GM18505 (cell line): ENCODE results near the gene MEX3D.
"Not testable (repeated sequence)": the region's sequence is repeated elsewhere in the genome, so short reads cannot be mapped to it uniquely, and the experiment has no call there.

ENCODE experiments used
- ATAC-seq: cut with Tn5 transposase; IDR thresholded peaks from one replicate; pipeline ENCODE4 v1.9.1; 2021; ENCODE audit not compliant: unreplicated experiment
- POLR2A ChIP-seq: IDR thresholded peaks from 4 replicates; pipeline ENCODE4 v1.6.1; 2011; ENCODE audit warnings: borderline replicate concordance; ENCODE audit not compliant: insufficient read depth, insufficient read length; ENCODE audit errors: extremely low read depth

The MEX3D gene

GRCh38 chr19:1522838-1523237, 45.3 kb downstream of the MEX3D start:
- no peak for ATAC-seq
- TF ChIP-seq POLR2A: no peak

DNA sequence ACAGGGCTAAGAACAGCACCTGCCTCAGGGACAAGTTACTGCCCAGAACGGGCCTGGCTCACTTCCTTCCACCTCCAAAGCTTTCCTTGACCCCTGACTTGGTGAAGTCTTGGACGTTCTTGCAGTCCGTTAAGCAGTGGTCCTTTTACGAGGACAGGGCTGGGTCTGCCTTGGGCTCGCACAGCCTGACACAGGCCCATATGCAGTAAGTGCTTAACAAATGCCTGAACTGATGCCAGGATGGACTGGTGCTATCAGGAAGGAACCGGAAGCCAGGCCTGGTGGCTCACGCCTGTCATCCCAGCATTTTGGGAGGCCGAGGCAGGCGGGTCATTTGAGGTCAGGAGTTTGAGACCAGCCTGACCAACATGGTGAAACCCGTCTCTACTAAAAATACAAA, 46.1 kb downstream of the MEX3D start:
- no peak for TF ChIP-seq POLR2A
- ATAC-seq: no peak

DNA sequence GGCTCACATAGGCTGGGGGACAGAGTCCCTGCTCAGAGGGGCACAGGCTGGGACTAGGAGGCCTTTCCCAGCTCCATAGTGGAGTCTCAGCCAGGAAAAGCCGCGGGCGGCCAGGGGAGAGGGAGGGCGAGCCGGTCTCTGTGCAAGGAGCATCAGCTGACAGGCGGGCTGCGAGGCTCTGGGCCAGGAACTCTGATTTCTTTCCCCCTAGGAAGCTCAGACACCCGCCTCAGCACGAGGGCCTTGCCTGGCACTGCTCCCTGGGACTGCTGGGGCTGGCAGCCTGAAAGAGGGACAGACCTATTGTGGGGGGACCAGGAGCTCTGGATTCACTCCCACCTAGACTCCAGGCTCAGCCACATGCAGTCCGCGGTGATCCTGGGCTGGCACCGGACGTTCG, 46.5 kb downstream of the MEX3D start:
- ATAC-seq: no peak
- no peak for TF ChIP-seq POLR2A

DNA sequence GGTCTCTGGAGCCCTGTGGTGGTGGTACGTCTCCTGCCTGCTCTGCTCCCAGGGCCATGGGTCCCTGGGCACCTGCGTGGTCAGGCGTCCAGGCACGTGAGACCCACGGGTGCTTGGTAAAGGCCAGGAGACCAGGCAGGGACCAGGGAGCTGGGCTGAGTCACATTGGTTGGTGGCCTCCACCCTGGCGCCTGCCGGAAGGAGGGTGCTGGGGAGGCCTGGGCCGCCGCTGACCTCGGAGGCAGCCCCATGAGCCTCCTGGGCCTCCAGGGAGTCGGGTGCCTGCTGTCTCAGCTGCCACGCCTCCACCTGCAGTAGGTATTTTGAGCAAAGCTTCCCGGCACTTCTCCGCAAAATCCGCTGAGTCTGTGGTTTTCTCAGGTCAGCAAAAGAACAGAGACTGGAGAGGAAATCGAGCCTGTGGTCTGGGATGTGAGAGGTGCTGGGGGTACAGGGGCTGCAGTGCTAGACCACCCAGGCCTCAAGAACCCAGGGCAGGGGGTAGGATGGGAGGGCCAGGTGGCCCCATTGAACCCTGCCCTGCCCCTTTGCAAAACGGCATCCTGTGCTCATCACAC, 47.8 kb downstream of the MEX3D start:
- no peak for TF ChIP-seq POLR2A
- no peak for ATAC-seq

DNA sequence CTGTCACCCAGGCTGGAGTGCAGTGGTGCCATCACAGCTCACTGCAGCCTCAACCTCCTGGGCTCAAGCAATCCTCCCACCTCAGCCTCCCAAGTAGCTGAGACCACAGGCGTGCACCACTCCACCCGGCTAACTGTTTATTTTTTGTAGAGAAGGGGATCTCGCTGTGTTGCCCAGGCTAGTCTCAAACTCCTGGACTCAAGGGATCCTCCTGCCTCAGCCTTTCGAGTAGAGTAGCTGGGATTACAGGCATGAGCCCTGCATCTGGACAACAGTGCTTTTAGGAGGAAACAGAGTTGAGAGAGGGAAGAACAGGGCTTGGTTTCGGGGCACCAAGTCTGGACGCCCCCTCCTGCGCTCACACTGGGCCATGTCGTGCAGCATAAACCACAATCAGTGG, 48.3 kb downstream of the MEX3D start:
- ATAC-seq: not testable (repeated sequence)

- TF ChIP-seq POLR2A: no peak
- no peak for ATAC-seq
Measured at GRCh38 chr19:1518471-1518870, 49.7 kb downstream of the MEX3D start.

GRCh38 chr19:1516395-1516753, 51.8 kb downstream of the MEX3D start:
- no peak for TF ChIP-seq POLR2A
- ATAC-seq: no peak

GRCh38 chr19:1514986-1515721, 53.0 kb downstream of the MEX3D start:
- no peak for ATAC-seq
- no peak for TF ChIP-seq POLR2A

DNA sequence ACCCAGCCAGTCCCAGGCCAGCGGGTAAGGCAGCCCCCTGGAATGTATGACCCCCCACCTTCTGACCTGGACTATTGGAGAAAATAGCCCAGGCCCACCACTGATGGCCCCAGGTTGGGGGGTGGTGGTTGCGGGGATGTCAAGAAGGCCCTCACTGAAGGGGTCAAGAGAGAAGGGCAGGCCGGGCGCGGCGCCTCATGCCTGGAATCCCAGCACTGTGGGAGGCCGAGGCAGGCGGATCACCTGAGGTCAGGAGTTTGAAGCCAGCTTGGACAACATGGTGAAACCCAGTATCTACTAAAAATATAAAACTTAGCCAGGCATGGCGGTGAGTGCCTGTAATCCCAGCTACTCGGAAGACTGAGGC, 53.8 kb downstream of the MEX3D start:
- no peak for TF ChIP-seq POLR2A
- ATAC-seq: no peak

DNA sequence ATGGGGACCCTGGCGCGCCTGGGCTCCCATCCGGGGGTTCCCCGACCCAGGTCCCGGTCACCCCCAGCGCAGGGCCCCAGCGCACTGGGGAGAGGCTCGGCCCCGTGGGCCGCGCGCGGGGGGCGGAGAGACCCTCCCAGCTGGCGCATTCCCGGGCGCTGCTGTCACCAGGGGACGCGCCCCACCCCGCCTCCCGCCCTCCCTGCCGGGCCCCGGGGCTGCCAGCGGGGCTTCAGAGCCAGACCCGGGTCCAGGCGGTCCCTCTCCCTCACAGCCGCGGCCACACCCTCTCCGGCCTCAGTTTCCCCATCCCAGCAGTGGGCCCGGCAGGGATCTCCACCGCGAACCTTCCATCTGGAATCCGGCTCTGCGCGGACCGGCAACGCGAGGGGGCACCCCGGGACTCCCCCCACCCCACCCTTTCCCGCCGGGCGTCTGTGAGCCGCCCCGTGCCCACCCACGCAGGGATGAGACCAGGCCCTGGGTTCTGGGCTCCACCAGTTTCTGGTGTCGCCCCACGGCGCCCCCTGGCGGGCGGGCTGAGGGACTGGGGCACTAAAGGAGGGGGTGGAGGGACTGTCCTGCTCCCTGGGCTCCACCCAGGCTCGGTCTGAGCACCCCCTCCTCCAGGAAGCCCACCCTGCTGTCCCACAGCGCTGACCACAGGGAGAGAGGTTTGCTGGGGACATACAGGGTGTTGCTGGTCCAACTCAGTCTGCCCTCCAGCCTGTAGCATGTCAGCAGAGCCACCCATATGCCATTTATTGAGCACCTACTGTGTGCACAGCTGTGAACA, 54.4 kb downstream of the MEX3D start:
- no peak for ATAC-seq
- no peak for TF ChIP-seq POLR2A

- TF ChIP-seq POLR2A: peak; percentile 42
- no peak for ATAC-seq
Measured at GRCh38 chr19:1512671-1513498, 55.2 kb downstream of the MEX3D start, which contains the start of gene ADAMTSL5. TSS of gene ADAMTSL5 (minus strand) at chr19:1513019. CDS start at chr19:1510943, 2,076 bp downstream.

DNA sequence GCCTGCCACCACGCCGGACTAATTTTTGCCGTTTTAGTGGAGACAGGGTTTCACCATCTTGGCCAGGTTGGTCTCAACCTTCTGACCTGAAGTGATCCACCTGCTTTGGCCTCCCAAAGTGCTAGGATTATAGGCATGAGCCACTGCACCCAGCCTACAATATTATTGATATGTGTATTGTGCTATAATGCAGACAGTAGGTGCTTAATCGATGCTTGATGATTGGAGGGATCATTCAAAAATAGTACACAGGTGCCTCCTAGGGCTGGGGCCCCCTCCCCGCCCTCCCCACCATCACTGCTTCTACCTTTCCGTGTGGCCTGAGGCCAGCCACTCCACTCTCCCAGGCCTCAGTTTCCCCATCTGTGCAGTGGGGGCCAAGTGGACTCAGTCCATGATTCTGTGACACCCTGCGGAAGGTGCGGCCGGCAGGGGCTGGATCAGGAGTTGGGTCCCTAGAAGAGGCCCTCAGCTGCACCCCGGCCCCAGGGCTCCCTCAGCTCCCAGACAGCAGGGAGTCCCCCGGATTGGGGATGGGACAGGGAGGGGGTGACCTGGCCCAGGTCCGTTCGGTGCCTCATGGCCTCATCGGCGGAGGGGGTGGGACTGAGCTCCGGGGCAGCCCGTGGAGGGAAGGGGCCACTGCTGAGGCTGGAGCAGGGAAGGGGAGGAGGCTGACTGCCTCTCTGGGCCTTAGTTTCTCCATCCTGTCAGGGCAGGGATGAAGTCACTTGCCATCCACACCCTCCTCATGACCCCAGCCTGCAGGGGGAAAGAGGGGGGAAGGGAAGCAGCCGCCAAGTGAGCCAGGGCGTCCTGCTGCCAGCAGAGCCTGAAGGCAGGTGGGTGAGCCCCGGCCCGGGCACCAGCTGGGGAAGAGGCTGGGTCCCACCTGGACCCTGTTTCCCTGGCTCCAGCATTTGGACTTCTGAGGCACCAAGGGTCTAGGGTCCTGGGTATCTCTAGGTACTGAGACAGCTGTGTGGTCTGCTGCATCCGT, 56.5 kb downstream of the MEX3D start:
- ATAC-seq: no peak
- TF ChIP-seq POLR2A: no peak
